ENCODE results near the gene RNU6-1. TPM values are rescaled to one million over a fixed set of nuclear protein-coding genes. Genes with fewer than 3 reads are reported as not detected.

Gene RNU6-1
- polyA plus RNA-seq, 3 donors = not detected

- Mint-ChIP-seq H3K9me3 (peaks cover 0 to 4% (median under 1%) of the 10 kb centered on the region in 7 donors), H3K27ac (no peak overlapping the region)
- 97% methylated on average over 3 of the region's 5 CpGs for WGBS (ENCODE audit: insufficient coverage)
Measured at GRCh38 chr15:67815036-67815592, 24.7 kb downstream of the RNU6-1 start.

GRCh38 chr15:67813104-67813634 lies 26.7 kb downstream of the RNU6-1 start:
- intact Hi-C loops (cut with micrococcal nuclease) = no loop called here
- H3K4me3 Mint-ChIP-seq = no peak overlapping the region
- H3K4me1 ChIP-seq (ENCODE audit: control insufficient read depth in 1 of 2, insufficient read depth in 2 of 2, low read length in 2 of 2) = no peaks in the 10 kb centered on the region

More at GRCh38 chr15:67815036-67815592, 24.7 kb downstream of the RNU6-1 start:
- H3K4me2 ChIP-seq (replicated peaks; ENCODE audit: extremely low read depth, low read length, poor library complexity, severe bottlenecking) = no peak overlapping the region
- no peak overlapping the region for H3K27ac ChIP-seq (ENCODE audit: low read depth in 1 of 2, low read length in 2 of 2)
- no peaks in the 10 kb centered on the region for H3K4me1 ChIP-seq (ENCODE audit: control insufficient read depth in 1 of 2, insufficient read depth in 2 of 2, low read length in 2 of 2)
- no peak overlapping the region for H2AFZ ChIP-seq (ENCODE audit: insufficient read depth, low read depth, low read length, poor library complexity, severe bottlenecking)
- Mint-ChIP-seq H3K4me3 (no peak overlapping the region), H3K27me3 (ENCODE audit: low read depth in 3 of 3) (peaks cover 35 to 47% (median 42%) of the 10 kb centered on the region in 3 donors), H3K36me3 (peaks cover 0 to 4% of the 10 kb centered on the region in 2 donors), H3K4me1 (no peaks in the 10 kb centered on the region)
- H3K9ac ChIP-seq (ENCODE audit: insufficient read depth, low read length, poor library complexity, severe bottlenecking) = no peak overlapping the region
- peaks cover 27 to 34% of the 10 kb centered on the region in 2 donors for H3K27me3 ChIP-seq (ENCODE audit: control insufficient read depth in 2 of 2, insufficient read depth in 2 of 2, low read length in 2 of 2)
- intact Hi-C loops (cut with micrococcal nuclease) = no loop called here
- H3K9me3 ChIP-seq (replicated peaks in 1 of 2; ENCODE audit: control insufficient read depth in 1 of 2, insufficient read depth in 1 of 2, low read length in 2 of 2) = peaks cover 0 to 7% of the 10 kb centered on the region in 2 donors
- no peaks in the 10 kb centered on the region for H3K36me3 ChIP-seq (replicated peaks in 1 of 2; ENCODE audit: control insufficient read depth in 1 of 2, insufficient read depth in 2 of 2, low read length in 2 of 2)
- DNase-seq = no peak
- no peak overlapping the region for H3K4me3 ChIP-seq (replicated peaks in 1 of 3; ENCODE audit: low read depth in 2 of 3, low read length in 3 of 3)
- H3K79me2 ChIP-seq (ENCODE audit: insufficient read depth, low read length) = no peaks in the 10 kb centered on the region
- no peaks in the 10 kb centered on the region for H4K20me1 ChIP-seq (ENCODE audit: insufficient read depth, low read length)
- TF ChIP-seq CTCF (IDR thresholded peaks at IDR 0.05) = no peak

More at GRCh38 chr15:67813104-67813634, 26.7 kb downstream of the RNU6-1 start:
- no peak for TF ChIP-seq CTCF (IDR thresholded peaks at IDR 0.05)
- no peak overlapping the region for H3K9ac ChIP-seq (ENCODE audit: insufficient read depth, low read length, poor library complexity, severe bottlenecking)
- Mint-ChIP-seq H3K27ac (no peak overlapping the region), H3K9me3 (peaks cover 0 to 3% (median 0%) of the 10 kb centered on the region in 7 donors), H3K4me1 (no peaks in the 10 kb centered on the region), H3K36me3 (peaks cover 3 to 12% of the 10 kb centered on the region in 2 donors), H3K27me3 (ENCODE audit: low read depth in 3 of 3) (peaks cover 17 to 27% (median 26%) of the 10 kb centered on the region in 3 donors)
- no peaks in the 10 kb centered on the region for H3K9me3 ChIP-seq (replicated peaks in 1 of 2; ENCODE audit: control insufficient read depth in 1 of 2, insufficient read depth in 1 of 2, low read length in 2 of 2)
- no peaks in the 10 kb centered on the region for H3K79me2 ChIP-seq (ENCODE audit: insufficient read depth, low read length)
- H3K36me3 ChIP-seq (replicated peaks in 1 of 2; ENCODE audit: control insufficient read depth in 1 of 2, insufficient read depth in 2 of 2, low read length in 2 of 2) = no peaks in the 10 kb centered on the region
- H3K27ac ChIP-seq (ENCODE audit: low read depth in 1 of 2, low read length in 2 of 2) = no peak overlapping the region
- WGBS (ENCODE audit: insufficient coverage) = 92% methylated on average over 2 of the region's 3 CpGs
- no peak overlapping the region for H3K4me2 ChIP-seq (replicated peaks; ENCODE audit: extremely low read depth, low read length, poor library complexity, severe bottlenecking)
- no peak for DNase-seq
- no peak overlapping the region for H2AFZ ChIP-seq (ENCODE audit: insufficient read depth, low read depth, low read length, poor library complexity, severe bottlenecking)
- no peaks in the 10 kb centered on the region for H4K20me1 ChIP-seq (ENCODE audit: insufficient read depth, low read length)
- H3K4me3 ChIP-seq (replicated peaks in 1 of 3; ENCODE audit: low read depth in 2 of 3, low read length in 3 of 3) = no peak overlapping the region
- H3K27me3 ChIP-seq (ENCODE audit: control insufficient read depth in 2 of 2, insufficient read depth in 2 of 2, low read length in 2 of 2) = peaks cover 9 to 15% of the 10 kb centered on the region in 2 donors

All from CD14-positive monocyte (primary cell).